Endometrium (tissue), 2 donors: ENCODE measurements around the gene MIA2.
"Not testable (repeated sequence)": the region's sequence is repeated elsewhere in the genome, so short reads cannot be mapped to it uniquely, and the experiment has no call there.

Source experiments
- FAIRE-seq: peaks from 2 replicates; lab custom pipeline; 2012; peaks lifted over from hg19 to GRCh38; lab: Jason Lieb, UNC
- donor health status: control.
- donor health status: control.

Gene MIA2

GRCh38 chr14:39233680-39234326 lies at the start of gene MIA2:
TSS of gene MIA2 (plus strand) at chr14:39233915. CDS start at chr14:39234115, 200 bp downstream.
- no peak for FAIRE-seq

- FAIRE-seq = no peak
These were observed 49.0 kb upstream of the MIA2 start for GRCh38 chr14:39184628-39185255.

GRCh38 chr14:39185256-39186049 lies 48.3 kb upstream of the MIA2 start:
- FAIRE-seq = no peak

- no peak for FAIRE-seq
These were observed 46.7 kb upstream of the MIA2 start for GRCh38 chr14:39186941-39187525.

- no peak for FAIRE-seq
These were observed 29.8 kb upstream of the MIA2 start for GRCh38 chr14:39203659-39204606.

GRCh38 chr14:39207430-39207829 lies 26.3 kb upstream of the MIA2 start:
- not testable (repeated sequence) for FAIRE-seq

- FAIRE-seq = no peak
These were observed 22.5 kb upstream of the MIA2 start for GRCh38 chr14:39211109-39211741.

GRCh38 chr14:39212034-39212433 lies 21.7 kb upstream of the MIA2 start:
- no peak for FAIRE-seq

GRCh38 chr14:39212693-39213092 lies 21.0 kb upstream of the MIA2 start:
- FAIRE-seq = no peak

GRCh38 chr14:39217214-39217879 lies 16.4 kb upstream of the MIA2 start:
- FAIRE-seq = no peak

- FAIRE-seq = no peak
These were observed 15.4 kb upstream of the MIA2 start for GRCh38 chr14:39218171-39218769.

GRCh38 chr14:39219075-39219499 lies 14.6 kb upstream of the MIA2 start:
- no peak for FAIRE-seq

- not testable (repeated sequence) for FAIRE-seq
These were observed 13.2 kb upstream of the MIA2 start for GRCh38 chr14:39220473-39220872.

- FAIRE-seq = no peak
These were observed 5.7 kb upstream of the MIA2 start for GRCh38 chr14:39228044-39228443.

GRCh38 chr14:39228509-39229221 lies 5.0 kb upstream of the MIA2 start:
- FAIRE-seq = no peak

- FAIRE-seq = no peak
These were observed 4.5 kb upstream of the MIA2 start for GRCh38 chr14:39229222-39229543.

- no peak for FAIRE-seq
These were observed 4.1 kb upstream of the MIA2 start for GRCh38 chr14:39229601-39230110.

GRCh38 chr14:39230416-39231035 lies 3.2 kb upstream of the MIA2 start:
- FAIRE-seq = no peak
